SIG-M5 treated with dmso at 0.1 percent for 504 hours (cell line): ENCODE results near the gene CXCL6.

Experiments used
- DNase-seq: peaks from one replicate; lab custom pipeline; 2025; ENCODE audit not compliant: unreplicated experiment; lab: John Stamatoyannopoulos, UW

The CXCL6 gene

DNA sequence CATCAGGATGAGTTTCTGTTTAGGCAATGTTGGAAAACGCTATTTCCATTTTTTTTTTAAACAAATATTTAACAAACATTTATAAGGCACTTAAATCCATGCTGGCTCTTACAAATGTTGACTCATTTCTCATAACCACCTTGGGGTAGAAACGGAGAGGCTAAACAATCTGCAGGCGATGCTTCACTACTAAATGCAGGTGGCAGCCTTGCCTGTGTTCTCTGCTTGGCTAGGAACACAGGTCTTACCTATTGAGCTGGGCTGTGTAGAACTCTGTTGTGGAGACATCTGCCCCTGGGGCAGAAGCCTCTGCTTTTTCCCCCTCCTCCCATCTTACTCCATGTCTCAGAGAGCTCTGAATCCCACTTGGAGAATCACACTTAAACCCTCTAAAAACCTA, 31.3 kb downstream of the CXCL6 start:
- no peak for DNase-seq

GRCh38 chr4:73868206-73869129, 32.0 kb downstream of the CXCL6 start:
- no peak for DNase-seq

- DNase-seq = peak; percentile 7
Observed at GRCh38 chr4:73869130-73870055, 32.9 kb downstream of the CXCL6 start, which contains the start of gene CXCL1. Gene CXCL1 (plus strand): TSS chr4:73869393. CDS start chr4:73869471, 78 bp downstream.

GRCh38 chr4:73870260-73870659, 33.8 kb downstream of the CXCL6 start:
- peak; percentile 8 for DNase-seq

- no peak for DNase-seq
Observed at GRCh38 chr4:73870768-73871167, 34.3 kb downstream of the CXCL6 start.

- DNase-seq = no peak
Observed at GRCh38 chr4:73871511-73872310, 35.2 kb downstream of the CXCL6 start.

GRCh38 chr4:73872316-73873108, 36.0 kb downstream of the CXCL6 start:
- peak; percentile 88 for DNase-seq

DNA sequence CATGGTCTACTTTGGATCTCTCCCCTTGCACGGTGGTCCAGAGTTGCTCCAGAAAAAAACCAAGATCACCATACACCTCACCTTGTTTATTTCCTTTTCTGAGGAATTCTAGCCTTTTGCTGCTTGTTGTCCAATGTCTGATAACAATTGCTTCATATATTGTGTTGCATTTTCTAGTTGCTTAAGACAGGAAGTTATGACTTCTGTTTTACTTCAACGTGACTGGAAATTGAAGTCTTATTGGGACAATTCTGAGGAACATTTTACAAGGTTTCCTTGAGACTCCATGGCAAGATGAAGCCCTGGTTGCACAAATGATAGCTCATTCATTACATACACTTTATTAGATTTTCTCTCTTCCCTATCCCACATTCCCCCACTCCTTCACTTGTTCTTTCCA, 37.9 kb downstream of the CXCL6 start:
- DNase-seq = no peak

DNA sequence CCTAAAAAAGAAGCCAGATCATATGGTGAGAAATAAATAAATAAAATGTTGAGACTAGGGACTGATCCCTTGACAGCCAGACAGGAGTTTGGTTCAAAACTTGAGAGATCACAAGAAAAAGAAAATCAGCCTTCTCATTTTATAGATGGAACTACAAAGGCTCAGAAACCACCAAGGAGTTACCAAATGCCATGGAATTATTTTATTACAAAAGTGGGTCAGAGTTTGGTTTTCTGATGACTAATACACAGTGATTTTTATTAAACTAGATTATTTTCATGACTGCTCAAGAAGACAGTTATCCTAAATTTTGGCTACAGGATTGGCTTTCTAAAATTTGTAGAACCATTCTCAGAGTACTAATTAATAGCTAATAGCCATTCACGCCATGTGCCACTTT, 38.9 kb downstream of the CXCL6 start:
- DNase-seq = no peak

GRCh38 chr4:73883306-73883705, 46.8 kb downstream of the CXCL6 start:
- no peak for DNase-seq

DNA sequence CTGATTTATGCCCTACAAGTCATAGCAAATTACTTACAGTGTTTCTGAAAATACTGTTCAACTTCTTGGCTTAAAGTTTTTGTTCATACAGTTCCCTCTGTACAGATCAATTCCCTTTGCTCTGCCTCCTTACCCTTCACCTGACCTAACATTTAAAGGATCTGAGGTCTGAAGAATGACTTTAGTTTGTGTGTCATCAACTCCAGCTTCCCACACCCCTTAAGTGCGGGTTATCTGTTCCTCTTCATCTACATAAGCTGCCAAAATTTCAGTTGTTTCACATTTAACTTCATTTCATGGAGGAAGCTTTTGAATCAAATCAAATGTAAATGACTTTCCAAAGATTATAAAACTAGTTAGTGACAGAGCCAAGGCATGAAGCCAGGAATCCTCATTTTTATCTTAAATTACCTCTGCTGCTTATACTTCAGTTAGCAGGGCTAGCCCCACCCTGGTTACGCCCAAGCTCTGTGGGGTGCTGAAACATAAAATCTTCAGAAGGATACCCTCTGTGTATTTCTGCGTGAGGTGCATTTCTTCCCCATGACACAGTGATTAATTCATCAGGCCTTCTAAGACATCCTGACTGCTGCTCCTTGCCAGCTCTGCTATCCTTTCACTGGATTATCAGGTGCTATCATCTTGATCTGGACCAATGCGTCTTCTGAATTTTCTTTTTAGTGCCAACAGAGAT, 49.2 kb downstream of the CXCL6 start:
- DNase-seq = no peak
